Calu3 (cell line): Measurements from ENCODE around the gene TRAT1. TPM values are rescaled to one million over a fixed set of nuclear protein-coding genes. Genes with fewer than 3 reads are reported as not detected.

Experiments
- BruUV-seq: library from RNA; stranded (reverse); fragments of 400-500 nt; replicated peaks from 2 replicates; lab custom pipeline; 2021; lab: Mats Ljungman, UMichigan
- CTCF ChIA-PET: fragments of 300-600 bp; sonication (Branson Sonifier 250); formaldehyde crosslinking; loops from one replicate; lab custom pipeline; 2022; ENCODE audit warnings: antibody characterized with exemption; lab: Charles Lee
- DNase-seq: peaks from one replicate; pipeline ENCODE4 v3.0.0; 2022
- H3K27ac Mint-ChIP-seq: one replicate; pipeline ENCODE4 v1.8.0; 2022; ENCODE audit warnings: mixed read lengths; ENCODE audit not compliant: unreplicated experiment
- H3K27me3 Mint-ChIP-seq: one replicate; pipeline ENCODE4 v1.8.0; 2022; ENCODE audit warnings: mixed read lengths; ENCODE audit not compliant: unreplicated experiment
- H3K36me3 Mint-ChIP-seq: one replicate; pipeline ENCODE4 v1.8.0; 2022; ENCODE audit warnings: mild to moderate bottlenecking, moderate library complexity, mixed read lengths; ENCODE audit not compliant: insufficient read depth, unreplicated experiment
- H3K4me1 Mint-ChIP-seq: one replicate; pipeline ENCODE4 v1.8.0; 2022; ENCODE audit warnings: mild to moderate bottlenecking, low read depth, mixed read lengths; ENCODE audit not compliant: unreplicated experiment
- H3K4me3 Mint-ChIP-seq: one replicate; pipeline ENCODE4 v1.8.0; 2022; ENCODE audit warnings: mild to moderate bottlenecking, low read depth, moderate library complexity, mixed read lengths; ENCODE audit not compliant: unreplicated experiment
- H3K9me3 Mint-ChIP-seq: one replicate; pipeline ENCODE4 v1.8.0; 2022; ENCODE audit warnings: low read depth, mixed read lengths; ENCODE audit not compliant: unreplicated experiment
- intact Hi-C: fragments of 100-400 bp; cut with micrococcal nuclease; formaldehyde crosslinking; loops from one replicate; pipeline ENCODE4 v1.10.0; 2022; ENCODE audit not compliant: unreplicated experiment
- total RNA-seq: library from RNA; stranded (reverse); gene quantifications from 2 replicates; pipeline ENCODE4 v1.2.3, GENCODE V29; 2022
- TF ChIP-seq, protein P1 (sequence below): fragments of 200-600 bp; IDR thresholded peaks from one replicate; pipeline ENCODE4 v1.8.0; 2022; ENCODE audit warnings: antibody characterized with exemption; ENCODE audit not compliant: unreplicated experiment

TRAT1 gene
- total RNA-seq, 1 experiment from 2014 or later, result not detected

DNA sequence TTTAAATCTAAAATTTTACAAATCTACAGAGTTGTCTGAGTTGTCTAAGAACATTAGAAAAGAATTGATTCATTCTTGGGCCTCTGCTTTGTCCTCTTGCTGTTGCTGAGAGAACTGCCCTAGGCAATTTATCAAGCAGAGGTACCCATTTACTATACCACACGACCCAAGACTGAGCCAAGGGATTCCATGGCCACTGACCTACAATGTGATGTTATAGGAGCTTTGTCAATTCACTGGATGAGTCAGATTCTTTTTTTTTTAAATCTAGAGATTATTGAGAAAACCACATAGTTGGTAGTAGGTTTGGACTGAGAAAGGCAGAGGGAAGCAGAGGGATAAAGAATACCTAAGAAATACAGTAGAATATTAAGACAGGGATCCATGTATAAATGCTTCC, 55.3 kb downstream of the TRAT1 start:
- no TSS peak for BruUV-seq
- Mint-ChIP-seq H3K27me3 (no peaks in the 10 kb centered on the region), H3K9me3 (no peaks in the 10 kb centered on the region), H3K27ac (no peak overlapping the region), H3K4me1 (no peaks in the 10 kb centered on the region), H3K4me3 (no peak overlapping the region), H3K36me3 (no peaks in the 10 kb centered on the region)
- no peak for DNase-seq
- intact Hi-C loops, result no loop called here
- TF ChIP-seq, protein P1, sequence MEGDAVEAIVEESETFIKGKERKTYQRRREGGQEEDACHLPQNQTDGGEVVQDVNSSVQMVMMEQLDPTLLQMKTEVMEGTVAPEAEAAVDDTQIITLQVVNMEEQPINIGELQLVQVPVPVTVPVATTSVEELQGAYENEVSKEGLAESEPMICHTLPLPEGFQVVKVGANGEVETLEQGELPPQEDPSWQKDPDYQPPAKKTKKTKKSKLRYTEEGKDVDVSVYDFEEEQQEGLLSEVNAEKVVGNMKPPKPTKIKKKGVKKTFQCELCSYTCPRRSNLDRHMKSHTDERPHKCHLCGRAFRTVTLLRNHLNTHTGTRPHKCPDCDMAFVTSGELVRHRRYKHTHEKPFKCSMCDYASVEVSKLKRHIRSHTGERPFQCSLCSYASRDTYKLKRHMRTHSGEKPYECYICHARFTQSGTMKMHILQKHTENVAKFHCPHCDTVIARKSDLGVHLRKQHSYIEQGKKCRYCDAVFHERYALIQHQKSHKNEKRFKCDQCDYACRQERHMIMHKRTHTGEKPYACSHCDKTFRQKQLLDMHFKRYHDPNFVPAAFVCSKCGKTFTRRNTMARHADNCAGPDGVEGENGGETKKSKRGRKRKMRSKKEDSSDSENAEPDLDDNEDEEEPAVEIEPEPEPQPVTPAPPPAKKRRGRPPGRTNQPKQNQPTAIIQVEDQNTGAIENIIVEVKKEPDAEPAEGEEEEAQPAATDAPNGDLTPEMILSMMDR, result no peak
- CTCF ChIA-PET, result no interaction called here

DNA sequence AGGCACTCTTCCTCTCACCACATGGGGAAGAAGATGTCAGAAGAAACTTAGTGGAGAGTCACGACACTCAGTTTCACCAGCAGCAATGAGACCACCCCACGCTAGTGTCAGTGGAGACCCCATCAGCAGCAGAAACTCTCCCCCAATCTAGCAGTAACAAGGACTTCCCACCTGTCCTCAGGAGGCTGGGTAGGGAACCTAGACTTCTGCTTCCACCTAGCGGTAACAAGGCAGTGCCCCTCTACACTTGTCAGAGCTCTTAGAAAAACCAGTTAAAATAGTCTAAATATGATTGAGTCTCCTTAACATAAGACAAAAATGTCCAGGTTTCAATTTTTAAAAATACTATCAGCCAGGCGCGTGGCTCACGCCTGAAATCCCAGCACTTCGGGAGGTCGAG, 57.3 kb downstream of the TRAT1 start:
- no TSS peak for BruUV-seq
- TF ChIP-seq, protein P1, result no peak
- Mint-ChIP-seq H3K9me3 (no peaks in the 10 kb centered on the region), H3K27me3 (no peaks in the 10 kb centered on the region), H3K36me3 (no peaks in the 10 kb centered on the region), H3K4me3 (no peak overlapping the region), H3K4me1 (no peaks in the 10 kb centered on the region), H3K27ac (no peak overlapping the region)
- CTCF ChIA-PET, result interaction anchor here (0.6 kb wide), 2 partner anchors 31 to 217 kb away, joined by 3 to 6 read pairs; no protein-coding TSS in a partner anchor
- no peak for DNase-seq
- intact Hi-C loops, result no loop called here

DNA sequence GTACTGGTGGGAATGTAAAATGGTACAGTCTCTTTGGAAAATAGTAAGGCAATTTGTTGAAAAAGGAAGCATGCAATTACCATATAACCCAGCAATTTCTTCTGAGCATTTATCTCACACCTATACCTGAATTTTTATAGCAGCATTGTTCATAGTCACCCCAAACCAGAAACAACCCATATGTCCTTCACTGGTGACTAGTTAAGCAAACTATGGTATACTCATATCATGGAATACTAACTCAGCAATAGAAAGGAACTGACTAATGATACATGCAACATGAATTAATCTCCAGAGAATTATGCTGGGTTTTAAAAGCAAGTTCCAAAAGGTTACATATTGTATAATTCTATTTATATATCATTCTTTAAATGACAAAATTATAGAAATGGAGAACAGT, 60.2 kb downstream of the TRAT1 start:
- no peaks in the 10 kb centered on the region for H3K4me1 Mint-ChIP-seq
- no peaks in the 10 kb centered on the region for H3K9me3 Mint-ChIP-seq
- no peaks in the 10 kb centered on the region for H3K27me3 Mint-ChIP-seq
- no peak overlapping the region for H3K27ac Mint-ChIP-seq
- DNase-seq, result no peak
- H3K36me3 Mint-ChIP-seq, result no peaks in the 10 kb centered on the region
- no peak overlapping the region for H3K4me3 Mint-ChIP-seq
- TF ChIP-seq, protein P1, result no peak
- no TSS peak for BruUV-seq
- intact Hi-C loops, result no loop called here
- CTCF ChIA-PET, result no interaction called here

DNA sequence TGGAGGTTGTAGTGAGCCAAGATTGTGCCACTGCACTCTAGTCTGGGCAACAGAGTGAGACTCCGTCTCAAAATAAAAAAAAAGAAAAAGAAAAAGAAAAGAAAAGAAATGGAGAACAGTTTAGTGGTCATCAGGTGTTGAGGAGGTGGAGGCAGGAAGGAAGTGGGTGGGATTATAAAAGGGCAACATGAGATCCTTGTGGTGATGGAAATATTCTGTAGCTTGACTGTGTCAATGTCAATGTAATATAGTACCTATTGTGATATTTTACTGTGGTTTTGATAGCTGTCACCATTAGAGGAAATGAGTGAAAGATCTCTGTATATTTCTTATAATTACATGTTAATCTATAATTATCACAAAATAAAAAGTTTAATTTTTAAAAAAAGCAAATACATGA, 60.8 kb downstream of the TRAT1 start:
- CTCF ChIA-PET, result no interaction called here
- Mint-ChIP-seq H3K36me3 (no peaks in the 10 kb centered on the region), H3K9me3 (no peaks in the 10 kb centered on the region), H3K4me1 (no peaks in the 10 kb centered on the region), H3K4me3 (no peak overlapping the region), H3K27me3 (no peaks in the 10 kb centered on the region), H3K27ac (no peak overlapping the region)
- TF ChIP-seq, protein P1, result no peak
- no TSS peak for BruUV-seq
- DNase-seq, result no peak
- intact Hi-C loops, result no loop called here
